SH-SY5Y (cell line): ENCODE results near the gene EDN1.

ENCODE experiments used
- GATA2 ChIP-seq: IDR thresholded peaks from 2 replicates; pipeline ENCODE4 v1.6.1; 2011; ENCODE audit warnings: mild to moderate bottlenecking, low read depth, low read length
- GATA3 ChIP-seq: IDR thresholded peaks from 2 replicates; pipeline ENCODE4 v1.6.1; 2011; ENCODE audit warnings: low read depth, mild to moderate bottlenecking, low read length, moderate library complexity

DNA sequence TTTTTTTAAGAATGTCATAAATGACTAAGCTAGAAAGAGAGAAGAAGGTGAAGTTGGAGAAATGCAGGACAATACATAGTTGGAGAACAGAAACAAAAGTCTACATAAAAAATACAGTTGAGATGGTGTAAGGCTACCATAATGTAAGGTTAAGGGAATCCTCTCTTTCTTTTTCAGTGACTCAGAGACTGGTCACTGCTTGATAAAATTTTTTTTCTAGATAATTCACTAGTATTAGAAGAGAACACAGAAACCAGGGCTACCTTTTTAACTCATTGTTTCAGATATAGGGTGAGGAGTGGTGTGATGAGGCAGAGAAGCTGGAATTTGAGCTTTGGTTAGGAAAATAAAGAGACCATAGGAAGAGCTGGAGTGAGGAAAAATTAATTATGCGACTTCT is 18.2 kb upstream of the EDN1 start:
- TF ChIP-seq GATA2 (no peak), GATA3 (no peak)
